SHP77 treated with DMSO at 0.1 percent for 48 hours (cell line): ENCODE results near the gene CHURC1.

Source experiments
- DNase-seq: peaks from one replicate; lab custom pipeline; 2025; lab: John Stamatoyannopoulos, UW

Gene CHURC1

DNA sequence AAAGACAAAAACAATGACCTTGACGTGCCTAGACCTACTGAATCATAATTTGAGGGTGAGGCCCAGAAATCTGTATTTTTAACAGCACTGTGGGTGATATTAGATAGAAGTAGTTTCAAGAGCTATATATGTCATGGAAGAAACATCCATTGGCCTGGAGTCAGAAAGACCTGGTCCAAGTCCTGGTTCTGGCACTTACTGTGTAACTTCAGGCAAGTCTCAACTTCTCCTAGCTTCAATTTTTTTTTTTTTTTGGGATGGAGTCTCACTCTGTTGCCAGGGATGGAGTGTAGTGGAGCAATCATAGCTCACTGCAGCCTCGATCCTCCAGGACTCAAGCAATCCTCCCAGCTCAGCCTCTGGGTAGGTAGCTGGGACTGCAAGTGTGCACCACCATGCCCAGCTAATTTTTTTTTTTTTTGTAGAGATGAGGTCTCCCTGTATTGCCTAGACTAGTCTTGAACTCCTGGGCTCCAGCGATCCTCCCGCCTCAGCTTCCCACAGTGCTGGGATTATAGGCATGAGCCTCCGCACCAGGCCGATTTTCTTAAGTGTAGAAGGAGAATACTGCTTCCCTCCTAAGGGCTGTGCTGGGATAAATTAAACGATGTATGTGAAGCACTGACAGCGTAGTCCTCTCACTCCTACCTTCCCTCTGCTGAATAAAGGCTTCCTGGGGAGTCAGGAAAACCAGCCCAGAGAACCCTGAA is 42.6 kb downstream of the CHURC1 start:
- no peak for DNase-seq

DNA sequence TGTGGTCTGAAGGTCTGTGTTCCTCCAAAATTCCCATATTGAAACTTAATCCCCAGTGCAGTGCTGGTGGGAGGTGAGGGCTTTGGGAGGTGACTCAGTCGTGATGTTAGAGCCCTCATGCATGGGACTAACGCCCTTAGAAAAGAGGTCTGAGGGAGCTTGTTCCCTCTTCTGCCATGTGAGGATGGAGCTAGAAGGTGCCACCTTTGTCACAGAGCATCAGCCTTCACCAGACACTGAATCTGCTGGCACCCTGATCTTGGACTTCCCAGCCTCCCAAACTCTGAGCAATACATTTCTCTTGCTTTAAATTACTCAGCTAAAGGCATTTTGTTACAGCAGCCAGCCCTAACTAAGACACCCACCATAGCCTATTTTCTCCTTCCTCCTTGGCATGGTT is 43.9 kb downstream of the CHURC1 start:
- no peak for DNase-seq

DNA sequence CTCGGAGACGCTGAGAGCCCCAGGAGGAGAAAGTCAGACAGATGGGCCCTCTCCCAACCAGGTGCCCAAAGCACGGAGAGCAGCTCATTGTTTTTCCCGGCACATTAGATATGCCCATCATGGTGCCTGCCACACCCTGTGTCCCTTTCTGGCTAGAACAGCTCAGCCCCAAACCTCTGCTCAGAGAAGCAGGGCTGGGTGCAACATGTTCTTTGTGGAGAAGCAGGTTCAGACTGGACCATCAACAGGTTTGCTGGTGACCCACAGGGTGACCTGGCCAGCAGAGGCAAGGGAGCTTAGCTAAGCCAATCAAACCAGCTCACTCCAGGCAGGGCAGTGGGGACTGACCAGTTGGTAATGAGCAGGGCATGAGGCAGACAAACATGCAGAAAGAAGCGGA is 44.5 kb downstream of the CHURC1 start:
- DNase-seq = no peak

DNA sequence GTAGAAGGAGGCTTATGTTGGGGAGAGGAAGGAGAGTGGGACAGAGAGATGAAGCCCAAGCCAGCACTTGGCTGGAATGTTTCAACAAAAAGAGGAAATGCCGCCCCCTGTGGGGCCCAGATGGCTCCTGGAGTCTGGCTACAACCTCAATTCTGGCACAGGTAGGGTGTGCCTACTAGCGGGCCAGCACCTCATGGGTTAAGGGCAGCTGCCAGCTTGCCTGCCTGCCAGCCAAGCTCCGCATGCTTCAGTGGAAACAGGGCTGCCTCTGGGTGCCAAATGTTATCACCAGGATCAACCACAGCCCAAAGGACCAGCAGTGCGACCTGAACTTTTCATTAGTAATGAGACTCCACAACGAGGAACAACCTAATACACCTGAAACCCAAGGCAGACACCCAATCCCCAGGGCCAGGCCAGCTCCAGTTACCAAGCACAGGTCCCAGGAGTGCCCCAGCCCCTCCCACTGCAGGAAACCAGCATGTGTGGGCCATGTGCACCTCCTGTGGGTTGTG is 46.6 kb downstream of the CHURC1 start:
- no peak for DNase-seq

DNA sequence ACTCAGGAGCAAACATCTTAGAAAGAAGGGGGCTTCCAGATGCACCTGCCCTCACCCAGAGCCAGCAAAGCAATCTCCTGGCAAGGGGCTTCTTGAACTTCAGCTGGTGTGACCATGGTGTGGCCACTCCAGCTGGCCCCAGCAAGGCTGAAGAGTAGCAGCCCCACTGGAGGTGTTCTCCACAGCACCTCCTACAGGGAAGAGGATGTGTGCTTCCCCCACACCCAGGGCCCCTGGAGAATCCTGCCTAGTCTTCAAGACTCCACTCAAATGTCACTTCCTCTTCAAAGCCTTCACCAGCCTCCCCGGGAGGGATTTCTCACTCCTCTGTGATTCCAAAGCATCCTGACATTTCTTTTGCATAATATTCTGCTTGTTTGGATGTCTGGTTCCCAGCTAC is 49.4 kb downstream of the CHURC1 start:
- DNase-seq = no peak

DNA sequence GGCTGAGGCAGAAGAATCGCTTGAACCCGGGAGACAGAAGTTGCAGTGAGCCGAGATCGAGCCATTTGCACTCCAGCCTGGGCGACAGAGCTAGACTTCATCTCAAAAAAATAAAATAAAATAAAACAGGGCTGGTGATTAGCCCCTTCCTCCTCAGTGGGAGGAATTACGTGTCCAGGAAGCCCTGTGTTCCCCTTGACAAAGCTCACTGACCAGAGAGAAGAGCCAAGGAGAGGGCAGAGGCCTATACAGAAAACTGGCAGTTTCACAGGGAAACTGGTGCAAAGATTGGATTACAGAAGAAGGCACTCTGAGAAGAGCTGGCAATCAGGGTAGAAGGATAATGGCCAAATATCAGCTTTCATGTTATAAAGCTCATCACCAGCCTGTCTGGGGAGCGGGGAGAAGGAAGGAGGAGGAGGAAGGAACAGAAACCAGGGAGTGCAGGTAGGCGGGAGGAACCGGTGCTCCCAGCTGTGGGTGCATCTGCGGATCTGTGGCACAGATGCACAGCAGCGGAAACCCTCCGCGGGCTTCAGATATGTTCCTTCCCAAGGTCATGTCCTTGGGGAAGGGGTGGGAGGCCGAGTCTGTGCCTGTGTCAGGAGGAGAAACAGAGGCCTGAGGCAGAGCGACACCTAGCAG is 51.2 kb downstream of the CHURC1 start:
- no peak for DNase-seq

DNA sequence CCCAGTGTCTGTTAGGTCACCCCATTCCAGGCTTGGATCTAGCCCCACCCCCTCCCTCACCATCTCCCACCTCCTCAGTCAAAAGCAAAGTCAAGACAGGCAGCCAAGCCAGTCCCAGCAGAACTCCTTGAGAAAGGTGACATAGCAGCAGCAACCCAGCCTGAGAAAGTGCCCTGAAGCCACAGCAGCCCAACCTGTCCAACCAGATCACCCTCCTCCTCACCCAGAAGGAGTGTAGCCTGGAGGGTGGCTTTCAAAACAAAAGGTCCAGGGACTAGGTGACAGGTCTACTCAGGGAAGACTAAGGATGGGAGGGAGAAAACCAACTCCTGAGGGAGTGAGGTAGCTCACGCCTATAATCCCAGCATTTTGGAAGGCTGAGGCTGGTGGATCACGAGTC is 52.7 kb downstream of the CHURC1 start:
- DNase-seq = no peak

DNA sequence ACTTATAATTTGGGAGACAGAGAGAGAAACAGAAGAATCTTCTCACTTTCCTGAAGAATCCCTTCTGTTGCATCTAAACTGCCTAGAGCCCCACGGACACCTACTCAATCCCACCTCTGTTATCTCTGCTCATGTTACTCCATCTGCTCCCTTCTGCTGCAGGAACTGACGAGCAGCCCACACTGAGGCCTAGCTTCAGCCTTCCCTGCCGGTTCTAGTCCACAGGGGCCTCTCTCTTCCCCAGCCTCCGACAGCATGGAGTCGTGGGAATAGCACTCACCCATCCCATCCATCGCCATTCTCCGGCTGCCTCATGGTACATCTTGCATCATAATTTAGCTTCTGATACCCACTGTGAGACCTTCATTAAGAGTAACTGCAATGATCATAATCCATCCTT is 53.9 kb downstream of the CHURC1 start:
- no peak for DNase-seq

DNA sequence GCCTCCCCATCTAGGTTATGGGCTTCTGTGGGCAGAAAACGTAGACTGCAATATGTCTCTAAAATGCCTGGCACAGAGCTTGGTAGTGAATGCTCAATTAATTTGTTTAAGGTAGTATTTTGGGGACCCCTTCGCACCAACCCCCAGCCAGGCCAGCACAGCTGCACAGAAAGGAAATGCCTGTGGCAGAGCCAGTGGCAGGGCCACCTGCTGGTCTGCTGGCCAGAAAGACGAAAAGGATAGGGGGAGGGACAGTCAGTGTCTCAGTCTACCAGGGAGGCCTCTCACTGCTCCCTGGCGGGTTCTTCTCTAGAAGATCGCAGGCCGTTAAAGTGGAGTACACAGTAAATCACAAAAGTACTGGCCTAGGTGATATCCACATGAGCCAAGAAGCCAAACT is 54.4 kb downstream of the CHURC1 start:
- DNase-seq = no peak

DNA sequence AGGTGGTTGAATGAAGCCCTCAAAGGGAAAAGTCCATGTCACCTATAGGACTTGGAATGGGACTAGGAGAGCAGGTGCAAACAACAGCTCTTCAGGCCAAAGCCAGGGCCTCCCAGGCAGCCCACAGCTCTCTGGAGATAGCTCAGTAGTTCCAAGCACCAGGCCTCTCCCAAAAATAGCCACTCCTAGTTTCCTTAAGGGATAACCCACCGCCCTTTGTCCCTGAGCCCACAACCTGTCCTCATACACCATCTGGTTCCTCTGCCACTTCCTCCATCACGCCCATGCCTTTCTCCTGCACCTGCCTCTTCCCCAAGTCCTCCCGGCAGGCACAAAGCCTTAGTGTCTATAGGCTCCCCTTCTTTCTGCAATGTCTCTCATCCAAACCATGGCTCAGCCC is 55.8 kb downstream of the CHURC1 start:
- no peak for DNase-seq

DNA sequence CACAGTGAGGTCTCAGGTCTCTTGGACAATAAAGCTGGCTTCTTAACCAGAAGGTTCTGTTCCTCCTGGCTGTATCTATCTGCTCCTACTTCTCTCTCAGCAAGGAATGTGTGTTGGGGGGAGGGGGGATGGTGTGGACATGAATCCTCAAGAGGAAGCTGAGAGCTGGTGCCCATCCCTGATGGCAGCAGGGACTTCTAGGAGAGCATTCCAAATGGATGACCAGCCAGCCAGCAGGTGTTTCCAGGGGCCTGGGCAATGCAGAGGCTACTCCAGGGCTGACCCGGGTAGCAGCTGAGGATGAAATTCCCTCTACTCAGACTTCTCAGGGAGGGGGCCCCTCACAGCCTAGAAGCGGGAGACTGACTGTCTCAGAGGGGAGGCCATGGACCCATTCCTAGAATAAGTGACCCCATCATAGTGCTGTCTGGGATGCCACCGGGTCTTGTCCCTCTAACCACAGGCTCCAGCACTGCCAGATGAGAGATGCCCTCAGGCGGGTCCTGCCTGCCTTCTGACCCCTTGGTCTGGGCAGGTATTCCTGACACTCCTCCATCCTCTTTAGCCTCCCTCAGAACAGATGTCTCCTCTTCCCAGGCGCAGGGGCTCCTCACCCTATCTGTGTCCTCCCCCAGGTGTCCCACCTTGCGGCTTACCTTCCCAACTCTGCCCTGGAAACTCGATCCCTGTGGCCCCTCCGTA is 56.7 kb downstream of the CHURC1 start:
- no peak for DNase-seq

DNA sequence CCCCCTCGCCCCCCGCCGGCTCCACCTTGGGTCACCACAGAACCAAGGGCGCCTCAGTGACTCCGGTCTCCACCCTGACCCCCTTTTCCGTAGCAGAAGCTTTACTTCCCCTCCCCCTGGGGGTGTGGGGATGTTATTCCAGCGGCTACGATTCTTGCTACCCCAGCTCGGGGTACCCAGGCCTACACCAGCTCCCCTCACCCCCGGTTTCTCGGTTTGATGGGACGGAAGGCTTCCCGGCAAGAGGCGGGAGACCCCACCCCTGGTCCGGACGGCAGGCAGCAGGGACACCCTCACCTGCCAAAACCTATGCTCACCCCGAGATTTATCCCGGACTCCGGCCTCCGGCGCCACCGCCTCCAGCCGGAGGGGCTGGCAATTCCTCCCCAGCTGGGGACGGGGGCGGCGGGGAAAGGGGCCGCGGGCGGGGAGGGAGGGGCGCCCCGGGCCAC is 57.3 kb downstream of the CHURC1 start:
- DNase-seq = no peak

DNA sequence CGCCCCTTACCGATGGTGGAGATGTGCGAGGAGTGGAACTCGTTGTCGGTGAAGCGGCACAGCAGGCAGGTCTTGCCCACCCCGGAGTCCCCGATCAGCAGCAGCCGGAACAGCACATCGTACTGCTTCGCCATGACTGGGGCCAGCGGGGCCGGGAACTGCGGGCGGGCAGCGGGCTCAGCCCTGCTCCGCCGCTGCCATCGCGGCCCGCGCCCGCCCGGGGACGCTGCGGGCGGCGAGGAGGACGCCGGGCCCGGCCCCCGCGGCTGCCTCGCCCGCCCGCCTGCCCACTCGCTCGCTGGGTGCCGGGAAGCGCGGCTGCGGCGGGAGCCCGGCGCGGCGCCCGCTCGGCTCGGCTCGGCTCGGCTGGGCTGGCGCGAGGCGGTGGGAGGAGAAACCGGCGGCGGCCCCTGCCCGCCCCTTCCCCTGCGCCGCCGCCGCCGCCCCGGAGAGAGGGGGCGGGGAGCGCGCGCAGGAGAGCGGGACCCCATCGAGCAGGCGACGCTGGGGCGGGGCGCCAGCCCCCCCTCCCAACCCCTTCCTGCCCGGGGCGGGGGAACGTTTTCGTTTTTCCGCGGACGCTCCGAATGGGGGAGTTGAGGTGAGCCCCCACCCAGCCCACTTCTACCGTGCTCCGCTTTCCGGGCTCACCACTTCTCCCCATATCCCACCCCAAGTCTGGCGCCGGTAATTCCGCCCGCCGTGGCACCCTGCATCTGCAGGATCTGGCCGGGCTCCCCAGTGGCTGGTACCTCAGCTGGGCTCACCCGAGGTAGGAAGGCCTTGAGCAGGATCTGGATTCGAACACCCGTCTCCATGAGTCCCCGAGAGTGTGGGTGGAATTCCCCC is 57.9 kb downstream of the CHURC1 start, which contains the start of gene RAB15:
TSS of gene RAB15 (minus strand) at position 394 of the 849 bp plus-strand sequence. CDS start at position 134, 260 bp downstream.
- DNase-seq = no peak

DNA sequence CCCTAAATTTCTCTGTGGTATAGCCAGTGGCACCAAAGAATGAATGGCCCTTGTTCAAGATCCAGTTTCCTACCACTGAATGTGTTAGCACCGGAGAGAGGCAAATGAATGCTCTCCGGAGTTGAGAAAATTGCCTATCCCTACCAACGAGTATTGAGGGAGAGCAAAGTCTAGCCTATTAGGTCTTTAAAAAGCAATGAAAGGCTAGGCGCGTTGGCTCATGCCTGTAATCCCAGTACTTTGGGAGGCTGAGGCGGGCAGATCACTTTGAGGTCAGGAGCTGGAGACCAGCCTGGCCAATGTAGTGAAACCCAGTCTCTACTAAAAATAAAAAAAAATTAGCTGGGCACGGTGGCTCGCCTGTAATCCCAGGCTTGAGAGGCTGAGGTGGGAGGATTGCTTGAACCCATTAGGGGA is 58.8 kb downstream of the CHURC1 start:
- no peak for DNase-seq

DNA sequence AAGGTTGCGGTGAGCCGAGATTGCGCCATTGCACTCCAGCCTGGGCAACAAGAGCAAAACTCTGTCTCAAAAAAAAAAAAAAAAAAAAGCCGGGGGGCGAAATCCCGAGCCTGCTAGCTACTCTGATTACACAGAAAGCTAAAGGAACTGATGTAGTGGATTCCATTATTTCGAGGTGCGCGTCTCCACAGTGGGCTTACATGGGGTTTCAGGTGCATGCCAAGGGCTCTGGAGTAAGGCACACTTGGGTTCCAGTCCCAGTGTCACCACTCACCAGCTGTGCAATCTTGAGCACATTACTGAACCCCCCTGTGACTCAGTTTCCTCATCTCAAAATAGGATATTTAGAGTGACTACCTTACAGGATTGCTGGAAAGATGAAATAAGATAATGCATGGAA is 59.6 kb downstream of the CHURC1 start:
- DNase-seq = no peak

DNA sequence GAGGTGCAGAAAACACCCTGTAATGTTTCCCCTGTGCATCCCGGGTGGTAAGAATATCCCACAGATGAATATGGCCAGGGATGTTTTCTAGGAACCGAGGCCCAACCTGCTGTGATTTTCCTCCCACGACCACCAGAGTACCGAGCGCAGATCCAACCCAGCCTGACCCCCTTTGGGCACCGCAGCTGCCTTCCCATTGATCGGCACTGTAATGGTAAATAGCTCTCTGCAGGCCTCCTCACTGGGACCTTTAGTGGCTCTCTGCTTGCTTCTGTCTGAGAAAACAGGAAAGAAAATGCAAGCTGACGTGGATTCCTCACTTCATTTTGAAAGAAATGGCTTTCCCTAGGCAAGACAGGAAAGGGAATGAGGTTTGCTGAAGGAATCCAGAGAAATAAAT is 60.3 kb downstream of the CHURC1 start:
- no peak for DNase-seq

DNA sequence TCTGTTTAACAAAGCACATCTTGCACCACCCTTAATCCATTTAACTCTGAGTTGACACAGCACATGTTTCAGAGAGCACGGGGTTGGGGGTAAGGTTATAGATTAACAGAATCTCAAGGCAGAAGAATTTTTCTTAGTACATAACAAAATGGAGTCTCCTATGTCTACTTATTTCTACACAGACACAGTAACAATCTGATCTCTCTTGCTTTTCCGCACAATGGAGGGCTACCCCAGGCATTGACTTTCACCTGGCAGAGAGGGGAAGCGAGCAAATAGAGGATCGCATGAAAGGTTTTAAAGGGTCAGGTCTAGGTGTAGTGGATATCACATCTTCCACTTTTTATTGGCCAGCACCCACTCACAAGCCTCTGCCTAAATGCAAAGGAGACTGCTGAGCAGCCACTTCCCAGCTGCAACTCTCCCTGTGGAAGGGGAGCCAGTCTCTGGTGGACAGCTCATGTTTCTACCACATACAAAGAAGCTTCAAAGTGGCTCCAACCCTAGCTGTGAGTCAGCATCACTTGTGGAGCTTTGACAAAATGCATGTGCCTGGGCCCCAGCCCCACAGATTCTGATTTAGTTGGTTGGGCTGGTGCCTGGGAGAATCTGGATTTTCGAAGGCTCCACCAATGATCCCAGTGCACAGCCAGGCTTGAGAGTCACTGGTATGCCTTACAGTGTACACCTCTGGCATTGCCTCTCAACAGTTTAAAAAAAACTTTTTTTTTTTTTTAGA is 65.2 kb downstream of the CHURC1 start:
- no peak for DNase-seq

DNA sequence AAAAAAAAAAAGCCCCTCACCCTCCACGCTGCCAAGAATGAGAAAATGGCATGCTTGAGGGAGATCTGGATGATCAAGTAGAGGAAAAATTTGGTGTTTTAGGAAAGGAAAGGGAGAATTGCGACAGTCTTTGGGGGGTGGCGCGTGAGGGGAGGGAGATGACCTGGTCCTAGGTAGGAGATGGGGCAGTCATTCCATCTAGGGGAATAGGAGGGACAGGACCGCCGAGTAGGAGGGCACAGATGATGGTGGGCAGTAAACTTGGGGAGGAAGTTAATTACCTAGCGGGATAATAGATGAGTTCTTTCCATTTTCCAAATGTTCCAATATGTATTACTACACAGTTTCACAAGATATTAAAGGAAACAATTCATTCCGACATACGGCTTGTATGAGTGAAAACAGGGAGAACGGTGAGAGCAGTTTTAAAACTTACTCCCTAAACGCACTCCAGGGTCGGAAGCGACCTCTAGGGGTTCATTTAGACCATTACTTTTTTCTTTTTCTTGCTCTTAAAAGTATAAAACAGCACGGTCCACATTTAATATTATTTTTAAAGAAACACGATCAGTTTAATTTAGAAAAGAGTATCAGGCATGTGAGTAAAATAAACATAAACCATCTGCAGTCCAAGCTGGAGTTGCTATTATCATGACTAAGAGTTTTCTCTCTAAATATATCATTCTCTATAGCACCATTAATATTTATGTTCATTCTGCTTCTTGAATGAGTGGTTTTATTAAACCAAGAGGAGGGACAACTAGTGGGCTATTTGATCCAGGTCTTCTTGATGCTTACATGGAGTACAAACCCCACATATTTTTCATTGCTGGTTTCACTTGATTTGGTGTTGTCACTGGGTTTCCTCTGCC is 69.4 kb downstream of the CHURC1 start:
- peak; percentile 77 for DNase-seq
